HS-5 (cell line): ENCODE data around the gene EPHA6.

ENCODE experiments used
- DNase-seq: peaks from one replicate; pipeline ENCODE4 v3.0.0-alpha.2; 2012; ENCODE audit warnings: low read depth

Gene EPHA6

GRCh38 chr3:97277708-97278107, 463.3 kb downstream of the EPHA6 start:
- DNase-seq, result no peak

- no peak for DNase-seq
These were observed 464.1 kb downstream of the EPHA6 start for GRCh38 chr3:97278506-97278905.

- DNase-seq, result no peak
These were observed 477.5 kb downstream of the EPHA6 start for GRCh38 chr3:97291901-97292300.

DNA sequence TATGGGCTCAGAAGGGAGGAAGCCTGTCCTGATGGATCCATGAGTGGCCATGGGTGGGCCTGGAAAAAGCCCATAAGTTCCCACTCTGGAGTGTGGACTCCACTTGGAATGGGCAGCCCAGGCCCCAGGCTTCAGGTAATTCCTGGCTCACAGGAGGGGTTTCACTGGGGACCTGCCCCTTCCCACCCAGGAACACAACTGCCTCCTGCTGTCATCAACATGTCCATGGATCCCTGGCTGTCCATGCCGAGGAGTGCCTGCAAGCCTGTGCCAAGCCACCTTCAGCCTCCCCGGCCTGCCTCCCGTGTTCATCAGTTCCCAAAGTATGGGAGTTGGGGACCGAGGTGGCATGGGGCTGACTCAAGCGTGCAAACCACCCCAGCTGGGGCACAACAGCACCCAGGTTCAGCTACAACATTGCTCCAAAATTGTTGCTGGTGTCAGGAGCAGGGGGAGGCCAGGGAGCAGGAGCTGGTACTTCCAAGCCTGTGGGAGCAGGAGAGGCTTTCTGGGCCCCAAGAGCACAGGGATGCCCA, 479.3 kb downstream of the EPHA6 start:
- no peak for DNase-seq

- no peak for DNase-seq
These were observed 482.6 kb downstream of the EPHA6 start for GRCh38 chr3:97297032-97297431.

DNA sequence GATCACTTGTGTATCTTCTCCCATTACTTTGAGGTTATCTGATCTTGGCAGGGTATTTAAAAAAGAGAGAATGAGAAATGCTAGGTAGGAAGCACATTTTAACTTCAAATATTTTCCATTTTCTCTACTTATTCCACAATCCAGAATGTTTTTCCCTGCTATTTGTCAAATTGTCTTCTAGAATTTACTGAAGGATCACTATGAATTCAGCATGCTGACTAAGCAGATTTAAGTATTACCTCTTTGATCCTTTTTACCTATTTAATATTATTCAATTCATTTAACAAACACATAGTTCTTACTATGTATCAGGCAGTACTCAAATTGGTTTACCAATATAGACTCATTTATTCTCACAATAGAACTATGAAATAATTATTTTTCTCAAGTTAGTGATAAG, 486.7 kb downstream of the EPHA6 start:
- DNase-seq, result no peak

- DNase-seq, result no peak
These were observed 491.8 kb downstream of the EPHA6 start for GRCh38 chr3:97306226-97306625.

GRCh38 chr3:97338375-97338774, 524.0 kb downstream of the EPHA6 start:
- DNase-seq, result no peak

- no peak for DNase-seq
These were observed 526.5 kb downstream of the EPHA6 start for GRCh38 chr3:97340940-97341339.

GRCh38 chr3:97347780-97348179, 533.4 kb downstream of the EPHA6 start:
- no peak for DNase-seq

DNA sequence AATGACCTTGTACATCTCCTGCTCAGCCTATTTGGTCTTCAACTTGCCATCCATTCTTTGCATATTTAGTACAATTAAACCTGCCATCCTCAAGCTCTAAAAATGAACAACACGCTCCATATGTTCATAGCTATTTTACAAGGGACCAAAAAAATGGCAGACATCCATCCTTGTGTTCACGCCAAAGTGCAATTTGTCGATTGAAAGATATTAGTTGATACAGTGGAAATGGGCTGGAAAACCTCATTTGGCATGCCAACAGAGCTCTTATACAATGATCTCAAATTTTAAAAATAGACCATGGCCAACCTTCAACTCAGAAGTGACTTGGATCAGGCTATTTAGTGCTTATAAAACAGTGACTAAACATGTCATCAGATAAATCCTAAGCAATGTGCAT, 536.6 kb downstream of the EPHA6 start:
- no peak for DNase-seq

DNA sequence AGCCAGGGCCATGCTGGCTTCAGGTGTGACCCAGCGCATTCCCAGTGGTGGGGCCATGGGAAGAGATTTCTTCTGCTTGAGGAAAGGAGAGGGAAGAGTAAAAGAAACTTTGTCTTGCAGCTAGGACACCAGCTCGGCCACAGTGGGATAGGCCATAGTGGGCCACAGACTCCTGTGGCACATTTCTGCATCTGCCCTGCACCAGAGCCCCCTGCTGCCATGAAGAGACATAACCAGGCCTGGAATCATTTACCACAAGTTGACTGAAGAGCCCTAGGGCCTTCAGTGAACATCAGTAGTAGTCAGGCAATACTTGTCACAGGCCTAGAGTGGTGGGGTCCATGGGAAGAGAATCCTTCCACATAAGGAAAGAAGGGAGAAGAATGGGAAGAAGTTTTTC, 538.8 kb downstream of the EPHA6 start:
- DNase-seq, result no peak

DNA sequence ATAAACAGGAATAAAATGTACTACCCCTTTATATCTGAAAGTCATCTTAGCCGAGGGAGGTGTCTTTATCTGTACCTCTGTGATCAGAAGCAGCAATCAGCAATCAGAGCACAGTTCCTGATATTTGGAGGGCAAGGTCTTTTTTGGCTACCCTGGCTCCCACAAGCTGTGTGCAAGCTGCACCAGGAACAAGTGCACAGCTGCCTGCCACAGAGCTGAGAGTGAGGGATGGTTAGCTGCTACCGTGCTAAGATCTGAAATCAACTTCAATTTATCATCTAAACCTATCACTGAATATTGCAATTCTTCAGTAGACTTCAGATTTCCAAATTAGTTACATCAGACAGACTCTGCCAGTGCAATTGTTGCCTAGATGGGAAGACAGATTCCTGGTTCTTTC, 545.6 kb downstream of the EPHA6 start:
- no peak for DNase-seq

GRCh38 chr3:97360804-97361203, 546.4 kb downstream of the EPHA6 start:
- no peak for DNase-seq

DNA sequence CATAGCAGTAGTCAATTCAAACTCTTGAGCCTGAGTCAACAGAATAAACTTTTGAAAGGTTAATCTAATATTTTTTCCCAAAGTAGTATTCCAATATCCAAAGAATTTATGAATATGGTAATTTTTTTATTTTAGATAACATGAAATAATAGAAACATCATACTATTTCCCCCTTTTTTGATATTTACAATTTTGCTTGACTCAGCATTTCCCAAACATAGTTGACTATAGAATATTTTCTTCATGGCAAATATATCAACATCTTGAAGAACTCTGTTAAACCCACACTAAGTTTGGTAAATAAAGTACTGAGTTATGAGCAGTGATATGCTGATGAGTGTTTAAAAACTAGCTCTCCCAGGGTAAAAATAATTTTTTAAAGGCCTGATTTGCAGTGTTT, 570.2 kb downstream of the EPHA6 start:
- DNase-seq, result no peak

GRCh38 chr3:97388774-97389173, 574.4 kb downstream of the EPHA6 start:
- no peak for DNase-seq

DNA sequence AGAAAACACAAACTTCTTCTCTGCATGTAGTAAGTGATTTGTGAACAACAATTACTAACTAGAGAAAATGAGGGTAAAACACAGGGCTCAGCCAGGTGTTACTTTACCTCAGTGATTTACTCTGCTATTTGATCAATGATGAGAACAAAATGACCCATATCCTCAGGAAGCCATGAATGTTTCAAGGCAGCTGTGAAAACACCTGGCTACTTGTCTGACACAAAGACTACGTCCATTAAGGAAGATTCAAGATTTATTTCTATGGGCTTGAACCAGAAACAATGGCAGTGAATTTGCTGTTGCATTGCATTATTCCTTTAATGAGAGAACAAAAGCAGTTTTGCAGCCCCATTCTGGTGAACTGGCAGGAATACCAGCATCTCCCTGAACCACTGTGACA, 575.5 kb downstream of the EPHA6 start:
- no peak for DNase-seq

DNA sequence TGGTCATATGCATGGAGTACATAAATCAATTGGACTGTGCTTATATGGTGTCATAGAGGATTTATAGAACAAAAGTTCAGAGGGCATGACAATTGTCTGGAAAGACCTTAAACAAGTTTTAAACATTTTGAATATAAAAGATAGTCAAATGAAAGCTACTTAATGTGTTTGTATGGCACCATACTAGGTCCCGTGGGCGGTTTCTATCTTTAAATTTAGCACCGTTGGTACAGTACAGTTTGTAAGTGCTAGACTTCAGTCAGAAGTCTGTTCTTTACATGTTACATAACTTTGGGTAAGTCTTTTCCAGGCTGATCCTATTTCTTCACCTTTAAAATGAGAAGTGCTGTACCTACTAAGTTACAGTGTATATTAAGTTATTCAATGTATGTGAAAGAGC, 576.8 kb downstream of the EPHA6 start:
- no peak for DNase-seq

- no peak for DNase-seq
These were observed 595.2 kb downstream of the EPHA6 start for GRCh38 chr3:97409612-97410011.

DNA sequence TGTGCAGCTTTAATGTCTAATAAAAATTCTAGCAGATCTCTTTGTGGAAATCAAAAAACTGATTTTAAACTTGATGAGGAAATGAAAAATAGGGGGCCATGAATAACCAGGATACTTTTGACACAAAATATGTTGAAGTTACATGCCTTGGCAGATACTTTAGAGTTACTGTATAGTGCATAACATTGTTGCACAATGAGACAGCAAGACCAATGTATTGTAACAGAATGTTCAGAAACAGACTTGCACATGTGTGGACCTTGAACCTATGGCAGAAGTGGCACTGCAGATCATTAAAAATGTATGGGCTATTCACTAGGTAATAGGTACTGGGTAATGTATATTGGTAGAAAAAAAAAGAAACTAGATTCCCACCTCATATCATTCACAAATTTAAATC, 607.2 kb downstream of the EPHA6 start:
- DNase-seq, result no peak

DNA sequence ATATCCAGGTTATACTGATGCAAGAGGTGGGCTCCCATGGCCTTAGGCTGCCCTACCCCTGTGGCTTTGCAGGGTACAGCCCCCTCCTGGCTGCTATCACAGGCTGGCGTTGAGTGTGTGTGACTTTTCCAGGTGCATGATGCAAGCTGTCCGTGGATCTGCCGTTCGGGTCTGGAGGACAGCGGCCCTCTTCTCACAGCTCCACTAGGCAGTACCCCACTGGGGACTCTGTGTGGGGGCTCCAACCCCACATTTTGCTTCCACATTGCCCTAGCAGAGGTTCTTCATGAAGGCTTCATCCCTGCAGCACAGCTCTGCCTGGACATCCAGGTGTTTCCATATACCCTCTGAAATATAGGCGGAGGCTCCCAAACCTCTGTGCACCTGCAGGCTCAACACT, 610.6 kb downstream of the EPHA6 start:
- no peak for DNase-seq

DNA sequence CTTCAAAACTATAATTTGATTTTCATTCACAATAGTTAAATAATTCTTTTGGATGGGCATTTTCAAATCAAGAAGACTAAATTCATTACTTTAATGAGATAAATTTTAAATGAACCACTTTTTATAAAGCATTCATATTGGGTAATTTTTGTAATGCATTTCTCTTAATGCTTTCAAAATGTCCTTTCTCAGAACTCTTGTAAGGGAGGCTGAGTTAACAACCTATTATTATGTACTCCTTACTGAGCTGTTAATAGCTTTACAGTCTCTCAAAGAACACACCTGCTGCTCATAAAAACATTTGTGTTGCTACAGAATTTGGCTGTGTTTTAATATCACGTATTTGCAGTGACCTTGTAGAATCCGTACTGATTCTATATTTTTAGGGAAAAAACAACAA, 616.2 kb downstream of the EPHA6 start:
- no peak for DNase-seq

GRCh38 chr3:97432914-97433313, 618.5 kb downstream of the EPHA6 start:
- no peak for DNase-seq

- no peak for DNase-seq
These were observed 623.7 kb downstream of the EPHA6 start for GRCh38 chr3:97438131-97438530.

DNA sequence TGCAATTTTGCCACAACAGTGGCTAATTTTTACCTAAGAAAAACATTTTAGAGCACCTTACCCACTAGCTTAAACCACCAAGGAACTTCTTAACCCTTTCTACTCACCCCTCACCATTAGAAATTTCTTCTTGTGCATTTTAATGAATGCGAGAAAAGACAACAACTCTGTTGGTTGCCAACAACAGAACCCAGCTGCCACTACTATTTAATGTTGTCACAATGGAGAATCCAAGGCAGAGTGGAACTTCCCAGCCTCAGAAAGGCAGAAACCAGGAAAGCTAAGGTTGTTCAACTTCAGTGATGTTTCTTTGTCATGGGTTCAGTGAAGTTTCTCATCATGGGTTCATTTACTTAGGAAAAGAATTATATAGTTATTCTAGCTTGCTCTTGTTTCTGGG, 625.0 kb downstream of the EPHA6 start:
- no peak for DNase-seq
